Measurements from ENCODE around the gene TCF12. TPM values are rescaled to one million over a fixed set of nuclear protein-coding genes. Genes with fewer than 3 reads are reported as not detected.

Gene TCF12
- total RNA-seq, 1 donor from 2014 or later = 155 TPM

GRCh38 chr15:57213862-57214261 is 295.4 kb downstream of the TCF12 start:
- ATAC-seq (peak; percentile 85), DNase-seq (ENCODE audit: low spot score) (no peak)
- intact Hi-C loops (cut with DNase I) = no loop called here

GRCh38 chr15:57215326-57215725 is 296.9 kb downstream of the TCF12 start:
- intact Hi-C loops (cut with DNase I) = no loop called here
- no peak for ATAC-seq
- no peak for DNase-seq (ENCODE audit: low spot score)

GRCh38 chr15:57215881-57216280 is 297.4 kb downstream of the TCF12 start:
- ATAC-seq = no peak
- DNase-seq (ENCODE audit: low spot score) = no peak
- intact Hi-C loops (cut with DNase I) = no loop called here

GRCh38 chr15:57216288-57216687 is 297.8 kb downstream of the TCF12 start:
- intact Hi-C loops (cut with DNase I) = no loop called here
- peak; percentile 39 for ATAC-seq
- no peak for DNase-seq (ENCODE audit: low spot score)

GRCh38 chr15:57217778-57218598 is 299.5 kb downstream of the TCF12 start:
- intact Hi-C loops (cut with DNase I) = no loop called here
- peak; percentile 29 for ATAC-seq
- no peak for DNase-seq (ENCODE audit: low spot score)

- no peak for DNase-seq (ENCODE audit: low spot score)
- intact Hi-C loops (cut with DNase I) = no loop called here
- ATAC-seq = peak; percentile 69
These were observed 300.6 kb downstream of the TCF12 start for GRCh38 chr15:57218826-57219576.

- ATAC-seq = peak; percentile 83
- intact Hi-C loops (cut with DNase I) = no loop called here
- no peak for DNase-seq (ENCODE audit: low spot score)
These were observed 301.8 kb downstream of the TCF12 start for GRCh38 chr15:57220205-57220604.

- intact Hi-C loops (cut with DNase I) = no loop called here
- DNase-seq (ENCODE audit: low spot score) (no peak), ATAC-seq (no peak)
These were observed 302.7 kb downstream of the TCF12 start for GRCh38 chr15:57221134-57221533.

GRCh38 chr15:57223345-57223744 is 304.9 kb downstream of the TCF12 start:
- ATAC-seq (no peak), DNase-seq (ENCODE audit: low spot score) (no peak)
- intact Hi-C loops (cut with DNase I) = no loop called here

- no peak for DNase-seq (ENCODE audit: low spot score)
- intact Hi-C loops (cut with DNase I) = no loop called here
These were observed 305.4 kb downstream of the TCF12 start for GRCh38 chr15:57223887-57224286.

GRCh38 chr15:57224664-57225063 is 306.2 kb downstream of the TCF12 start:
- no peak for DNase-seq (ENCODE audit: low spot score)
- intact Hi-C loops (cut with DNase I) = no loop called here
- no peak for ATAC-seq

More at GRCh38 chr15:57223887-57224286, 305.4 kb downstream of the TCF12 start:
- ATAC-seq = no peak

- DNase-seq (ENCODE audit: low spot score) (no peak), ATAC-seq (no peak)
- intact Hi-C loops (cut with DNase I) = no loop called here
These were observed 308.7 kb downstream of the TCF12 start for GRCh38 chr15:57227166-57227565.

- peak; percentile 93 for ATAC-seq
These were observed 309.5 kb downstream of the TCF12 start for GRCh38 chr15:57227899-57228298.

GRCh38 chr15:57228395-57228794 is 310.0 kb downstream of the TCF12 start:
- intact Hi-C loops (cut with DNase I) = no loop called here
- no peak for DNase-seq (ENCODE audit: low spot score)
- no peak for ATAC-seq

More at GRCh38 chr15:57227899-57228298, 309.5 kb downstream of the TCF12 start:
- intact Hi-C loops (cut with DNase I) = no loop called here
- no peak for DNase-seq (ENCODE audit: low spot score)

- no peak for DNase-seq (ENCODE audit: low spot score)
- intact Hi-C loops (cut with DNase I) = no loop called here
- ATAC-seq = no peak
These were observed 310.6 kb downstream of the TCF12 start for GRCh38 chr15:57229051-57229450.

- intact Hi-C loops (cut with DNase I) = no loop called here
These were observed 313.1 kb downstream of the TCF12 start for GRCh38 chr15:57231559-57231958.

GRCh38 chr15:57234156-57234555 is 315.7 kb downstream of the TCF12 start:
- DNase-seq (ENCODE audit: low spot score) (no peak), ATAC-seq (no peak)
- intact Hi-C loops (cut with DNase I) = no loop called here

More at GRCh38 chr15:57231559-57231958, 313.1 kb downstream of the TCF12 start:
- DNase-seq (ENCODE audit: low spot score) (no peak), ATAC-seq (no peak)

GRCh38 chr15:57235186-57235585 is 316.7 kb downstream of the TCF12 start:
- DNase-seq (ENCODE audit: low spot score) (no peak), ATAC-seq (no peak)
- intact Hi-C loops (cut with DNase I) = no loop called here

GRCh38 chr15:57235873-57236272 is 317.4 kb downstream of the TCF12 start:
- no peak for DNase-seq (ENCODE audit: low spot score)
- ATAC-seq = no peak
- intact Hi-C loops (cut with DNase I) = no loop called here
